ENCODE measurements around the gene TWSG1.
A peak's percentile ranks its signal among the peaks of the same experiment; 100 is the strongest.
"Not testable (repeated sequence)": the region's sequence is repeated elsewhere in the genome, so short reads cannot be mapped to it uniquely, and the experiment has no call there.

The TWSG1 gene

GRCh38 chr18:9386879-9387278, 52.3 kb downstream of the TWSG1 start:
- no peak for DNase-seq (ENCODE audit: low read depth in 2 of 3, low spot score in 2 of 3)

- no peak for DNase-seq (ENCODE audit: low read depth in 2 of 3, low spot score in 2 of 3)
These were observed 53.3 kb downstream of the TWSG1 start for GRCh38 chr18:9387891-9388290.

- DNase-seq (ENCODE audit: low read depth in 2 of 3, low spot score in 2 of 3), result no peak
These were observed 55.1 kb downstream of the TWSG1 start for GRCh38 chr18:9389706-9390105.

GRCh38 chr18:9392726-9393125, 58.2 kb downstream of the TWSG1 start:
- DNase-seq (ENCODE audit: low read depth in 2 of 3, low spot score in 2 of 3), result no peak

DNA sequence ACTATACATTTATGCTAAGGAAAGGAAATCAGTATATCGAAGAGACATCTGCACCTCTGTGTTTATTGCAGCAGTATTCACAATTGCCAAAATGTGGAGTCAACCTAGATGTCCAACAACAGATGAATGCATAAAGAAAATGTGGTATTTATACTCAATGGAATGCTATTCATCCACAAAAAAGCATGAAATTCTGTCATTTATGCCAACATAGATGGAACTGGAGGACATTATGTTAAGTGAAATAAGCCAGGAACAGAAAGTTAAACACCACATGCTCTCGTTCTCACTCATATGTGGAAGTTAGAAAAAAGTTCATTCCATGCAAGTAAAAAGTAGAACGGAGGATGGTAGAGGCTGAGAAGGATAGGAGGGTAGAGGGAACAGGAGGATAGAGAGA, 59.5 kb downstream of the TWSG1 start:
- no peak for DNase-seq (ENCODE audit: low read depth in 2 of 3, low spot score in 2 of 3)

GRCh38 chr18:9400197-9400596, 65.6 kb downstream of the TWSG1 start:
- DNase-seq (ENCODE audit: low read depth in 2 of 3, low spot score in 2 of 3), result no peak

- DNase-seq (ENCODE audit: low read depth in 2 of 3, low spot score in 2 of 3), result no peak
These were observed 66.6 kb downstream of the TWSG1 start for GRCh38 chr18:9401176-9401575.

DNA sequence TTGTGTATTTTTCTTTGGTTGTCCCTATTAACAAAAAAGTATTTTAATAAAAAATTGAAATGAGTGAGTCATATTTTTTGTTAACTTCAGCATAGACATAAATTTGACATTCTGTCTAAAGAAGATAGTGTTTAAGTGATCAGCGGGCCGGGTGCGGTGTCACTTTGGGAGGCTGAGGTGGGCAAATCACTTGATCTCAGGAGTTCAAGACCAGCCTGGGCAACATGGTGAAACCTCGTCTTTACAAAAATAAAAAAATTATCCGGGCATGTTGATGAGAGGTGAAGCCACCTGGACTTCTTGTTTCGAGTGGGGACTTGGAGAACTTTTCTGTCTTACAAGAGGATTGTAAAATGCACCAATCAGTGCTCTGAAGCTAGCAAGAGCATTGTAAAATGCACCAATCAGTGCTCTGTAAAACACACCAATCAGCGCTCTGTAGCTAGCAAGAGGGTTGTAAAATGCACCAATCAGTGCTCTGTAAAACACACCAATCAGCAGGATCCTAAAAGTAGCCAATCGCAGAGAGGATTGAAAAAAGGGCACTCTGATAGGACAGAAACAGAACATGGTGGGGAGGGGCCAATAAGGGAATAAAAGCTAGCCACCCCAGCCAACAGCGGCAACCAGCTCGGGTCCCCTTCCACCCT, 67.9 kb downstream of the TWSG1 start:
- DNase-seq (ENCODE audit: low read depth in 2 of 3, low spot score in 2 of 3), result not testable (repeated sequence)

GRCh38 chr18:9403795-9404564, 69.4 kb downstream of the TWSG1 start:
- no peak for DNase-seq (ENCODE audit: low read depth in 2 of 3, low spot score in 2 of 3)

DNA sequence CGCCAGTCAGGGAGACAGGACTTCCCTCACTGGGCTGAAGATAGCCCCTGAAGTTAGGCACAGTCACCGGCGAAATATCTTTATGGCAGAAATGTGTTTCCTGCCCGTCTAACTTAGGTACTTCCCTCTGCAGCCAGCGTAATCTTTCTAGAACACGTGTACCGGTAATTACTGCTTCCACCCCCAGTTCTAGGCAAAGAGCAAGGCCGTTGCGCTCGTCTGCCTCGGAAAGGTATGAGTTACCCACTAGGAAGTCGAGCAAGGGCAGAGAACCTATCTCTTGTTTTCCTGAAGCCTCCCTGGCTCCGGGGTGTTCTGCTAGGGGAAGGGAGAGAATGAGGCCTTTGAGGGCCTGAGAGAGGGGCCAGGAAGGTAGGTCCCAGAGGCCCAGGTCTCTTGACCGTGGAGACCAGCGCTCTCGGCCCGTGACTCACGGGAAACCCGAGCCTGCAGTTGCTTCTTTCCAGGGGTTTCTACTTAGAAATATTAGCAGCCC, 70.0 kb downstream of the TWSG1 start:
- DNase-seq (ENCODE audit: low read depth in 2 of 3, low spot score in 2 of 3), result peak in 1 of 3 experiments; percentile 6

DNA sequence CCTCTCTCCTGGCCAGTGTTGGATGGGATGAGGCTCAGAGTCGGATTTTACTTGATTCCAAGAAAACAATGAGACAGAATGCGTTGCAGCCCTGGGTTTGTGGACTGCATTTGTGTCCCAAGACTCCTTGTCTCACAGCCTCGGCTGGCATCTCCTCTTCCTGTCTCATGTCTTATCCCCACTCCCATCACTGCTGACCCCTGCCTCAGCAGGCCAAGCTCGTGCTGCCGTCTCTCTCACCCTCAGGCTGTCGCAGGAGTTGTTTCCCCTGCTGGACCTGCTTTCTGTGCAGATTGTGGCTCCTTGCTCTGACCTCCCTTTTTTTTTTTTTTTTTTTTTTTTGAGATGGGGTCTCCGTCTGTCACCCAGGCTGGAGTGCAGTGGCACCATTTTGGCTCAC, 70.6 kb downstream of the TWSG1 start:
- DNase-seq (ENCODE audit: low read depth in 2 of 3, low spot score in 2 of 3), result no peak

DNA sequence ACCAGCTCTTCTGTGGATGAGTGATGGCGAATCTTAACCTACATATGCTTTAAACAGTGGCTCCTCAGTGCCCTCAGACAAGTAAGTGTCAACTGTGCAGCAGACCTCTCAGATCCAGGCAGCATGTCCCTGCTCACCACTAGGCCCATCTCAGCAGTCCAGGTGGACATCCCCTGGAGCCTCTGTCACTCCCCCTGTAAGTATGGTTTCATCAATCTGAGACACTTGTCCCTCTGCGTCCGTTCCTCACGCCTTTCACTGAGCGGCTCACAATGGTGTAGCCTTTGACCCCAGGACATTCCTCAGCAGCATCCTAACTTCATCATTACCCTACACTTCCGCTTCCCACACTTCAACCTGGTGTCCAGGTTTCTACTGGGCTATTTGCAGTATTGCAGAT, 71.4 kb downstream of the TWSG1 start:
- no peak for DNase-seq (ENCODE audit: low read depth in 2 of 3, low spot score in 2 of 3)

GRCh38 chr18:9410515-9410914, 75.9 kb downstream of the TWSG1 start:
- no peak for DNase-seq (ENCODE audit: low read depth in 2 of 3, low spot score in 2 of 3)

GRCh38 chr18:9413576-9413975, 79.0 kb downstream of the TWSG1 start:
- DNase-seq (ENCODE audit: low read depth in 2 of 3, low spot score in 2 of 3), result no peak

GRCh38 chr18:9416563-9417072, 82.0 kb downstream of the TWSG1 start:
- no peak for DNase-seq (ENCODE audit: low read depth in 2 of 3, low spot score in 2 of 3)

DNA sequence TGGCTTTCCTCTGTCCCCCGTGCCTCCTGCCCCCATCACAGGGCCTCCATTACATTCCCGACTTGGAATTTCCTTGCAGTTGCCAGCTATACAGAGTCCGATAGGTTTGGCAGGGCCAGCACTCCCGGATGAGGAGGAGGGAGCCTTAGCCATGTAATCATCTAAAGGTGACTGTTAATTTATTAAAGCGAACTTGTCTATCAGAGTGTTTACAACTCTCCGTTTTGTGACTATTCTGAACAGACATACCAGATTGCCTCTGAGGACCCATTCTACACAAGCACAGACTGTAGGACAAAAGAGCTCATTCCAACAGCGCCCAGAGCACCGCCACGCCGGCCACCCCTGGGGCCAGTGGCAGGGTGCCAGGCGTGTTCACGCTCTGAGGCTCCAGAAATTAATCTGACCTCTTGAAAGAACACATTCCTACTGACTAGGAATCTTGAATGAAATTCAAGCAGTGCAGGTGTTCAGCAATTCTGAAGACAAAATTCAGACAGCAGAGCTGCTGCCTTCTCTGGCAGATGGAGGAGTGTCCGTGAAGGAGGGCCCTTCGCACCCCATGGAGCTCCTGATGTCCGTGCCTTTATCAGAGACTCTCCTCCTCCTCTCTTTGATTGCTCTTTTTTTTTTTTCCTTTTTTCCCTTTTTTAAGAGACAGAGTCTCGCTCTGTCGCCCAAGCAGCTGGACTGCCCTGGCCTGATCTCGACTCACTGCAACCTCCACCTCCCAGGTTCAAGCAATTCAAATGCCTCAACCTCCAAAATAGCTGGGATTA, 82.7 kb downstream of the TWSG1 start:
- DNase-seq (ENCODE audit: low read depth in 2 of 3, low spot score in 2 of 3), result no peak

- no peak for DNase-seq (ENCODE audit: low read depth in 2 of 3, low spot score in 2 of 3)
These were observed 83.6 kb downstream of the TWSG1 start for GRCh38 chr18:9418047-9418690.

- DNase-seq (ENCODE audit: low read depth in 2 of 3, low spot score in 2 of 3), result no peak
These were observed 85.5 kb downstream of the TWSG1 start for GRCh38 chr18:9419956-9420631.

GRCh38 chr18:9421096-9421900, 86.7 kb downstream of the TWSG1 start:
- no peak for DNase-seq (ENCODE audit: low read depth in 2 of 3, low spot score in 2 of 3)

DNA sequence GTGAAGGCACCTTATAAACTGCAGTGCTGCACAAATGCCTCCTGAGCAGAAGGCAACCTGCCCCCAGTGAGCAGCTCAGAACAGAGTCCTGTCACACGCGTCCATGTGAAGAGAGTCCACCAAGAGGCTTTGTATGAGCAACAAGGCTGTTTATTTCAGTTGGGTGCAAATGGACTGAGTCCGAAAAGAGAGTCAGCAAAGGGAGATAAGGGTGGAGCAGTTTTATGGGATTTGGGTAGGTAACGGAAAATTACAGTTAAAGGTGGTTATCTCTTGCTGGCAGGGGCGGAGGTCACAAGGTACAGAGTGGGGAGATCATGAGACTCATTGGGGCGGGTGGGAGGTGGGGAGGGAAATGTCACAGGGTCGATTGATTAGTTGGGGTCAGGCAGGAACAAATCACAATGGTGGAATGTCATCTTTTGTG, 87.3 kb downstream of the TWSG1 start:
- DNase-seq (ENCODE audit: low read depth in 2 of 3, low spot score in 2 of 3), result no peak
